ENCODE measurements around the gene MEP1B. TPM values are rescaled to one million over a fixed set of nuclear protein-coding genes. Genes with fewer than 3 reads are reported as not detected.
"Not testable (repeated sequence)": the region's sequence is repeated elsewhere in the genome, so short reads cannot be mapped to it uniquely, and the experiment has no call there.

The MEP1B gene
- total RNA-seq, 1 experiment from 2014 or later = not detected

DNA sequence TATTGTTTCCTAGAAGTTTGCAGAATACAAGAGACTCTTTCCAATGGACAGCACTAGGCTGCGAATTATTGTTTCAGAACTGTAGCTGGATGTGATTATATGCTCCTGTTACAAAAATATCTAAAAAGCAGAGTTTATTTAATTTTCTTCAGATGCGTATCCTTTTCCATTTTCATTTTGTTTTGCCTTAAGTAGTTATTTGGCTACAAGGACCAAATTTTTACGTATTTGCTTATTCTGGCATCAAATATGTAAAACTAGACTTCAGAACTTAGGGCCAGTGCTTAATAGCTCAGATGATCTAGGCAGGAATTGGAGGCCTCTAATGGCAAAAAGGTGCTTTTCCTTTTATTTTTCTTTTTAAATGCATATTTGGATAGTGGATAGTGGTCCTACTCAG, 18.7 kb downstream of the MEP1B start:
- no peak for DNase-seq (ENCODE audit: low read depth)

DNA sequence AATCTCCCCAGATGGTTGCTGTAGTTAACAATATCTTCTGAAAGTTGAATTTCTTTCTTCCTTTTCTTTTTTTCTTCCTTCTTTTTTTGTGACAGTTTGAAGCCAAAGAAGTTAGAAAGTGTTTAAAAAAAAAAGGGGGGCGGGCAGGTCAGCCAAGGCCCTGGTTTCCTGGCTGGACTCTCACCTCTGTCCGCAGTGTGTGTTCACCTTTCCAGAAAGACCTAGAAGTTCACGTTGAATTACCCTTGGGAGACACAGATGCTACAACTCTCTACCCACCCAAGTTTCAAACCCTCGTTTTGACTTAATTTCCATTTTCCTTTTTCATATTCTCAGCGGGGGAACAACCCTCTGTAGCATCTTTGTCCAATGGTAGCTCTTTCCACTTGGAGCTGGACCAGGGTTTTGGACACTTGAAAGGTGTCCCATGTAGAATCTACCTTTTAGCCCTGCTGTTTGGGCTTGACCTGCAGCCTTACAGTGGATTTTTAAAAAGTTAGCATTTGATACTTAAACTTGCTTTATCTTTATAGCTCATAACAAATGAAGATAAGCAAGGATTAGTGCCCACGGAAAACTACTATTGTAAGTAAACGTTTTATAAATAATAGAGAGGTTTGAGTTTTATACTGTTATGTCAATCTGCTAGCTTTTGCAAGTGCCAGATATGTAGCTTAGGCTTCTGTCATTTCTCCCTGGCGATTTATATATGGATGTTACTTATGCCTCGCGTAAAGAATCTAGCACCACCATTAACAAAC, 20.0 kb downstream of the MEP1B start:
- no peak for DNase-seq (ENCODE audit: low read depth)

DNA sequence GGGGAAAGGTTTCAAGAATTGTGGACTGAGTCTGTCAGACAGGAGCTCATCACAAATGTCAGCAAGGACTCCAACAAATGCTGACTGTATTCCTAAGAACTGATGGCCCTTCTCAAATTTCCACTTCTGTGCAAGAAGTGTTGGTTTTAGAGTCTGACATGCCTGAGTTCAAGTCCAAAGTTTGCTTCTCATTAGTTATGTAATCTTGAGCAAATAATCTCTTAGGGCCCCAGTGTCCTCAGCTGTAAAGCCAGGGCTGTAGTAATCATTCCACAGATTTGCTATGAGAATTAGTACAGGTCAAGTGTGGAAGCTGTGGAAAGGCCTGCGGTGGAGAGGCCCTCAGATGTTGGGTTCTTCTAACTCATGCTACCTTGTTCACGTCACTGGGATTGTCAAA, 23.9 kb downstream of the MEP1B start:
- DNase-seq (ENCODE audit: low read depth) = no peak

DNA sequence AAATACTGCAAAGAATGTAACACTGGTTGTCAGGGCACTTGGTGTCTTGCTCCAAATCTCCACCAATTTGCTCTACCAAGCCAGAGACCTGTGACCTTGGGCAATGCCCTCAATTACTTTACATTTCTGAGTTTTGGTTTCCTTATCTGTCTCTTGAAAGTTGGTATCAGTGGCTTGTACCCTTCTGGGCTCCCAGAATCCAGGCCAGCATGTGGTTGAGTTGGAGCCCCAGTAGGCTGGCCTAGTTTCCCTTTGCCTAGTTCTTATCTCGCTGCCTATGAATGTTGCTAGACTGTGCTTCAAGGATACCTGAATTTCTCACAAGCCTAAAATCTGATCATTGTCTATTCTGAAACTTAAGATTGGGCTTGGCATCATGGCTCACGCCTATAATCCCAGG, 26.6 kb downstream of the MEP1B start:
- DNase-seq (ENCODE audit: low read depth) = no peak

DNA sequence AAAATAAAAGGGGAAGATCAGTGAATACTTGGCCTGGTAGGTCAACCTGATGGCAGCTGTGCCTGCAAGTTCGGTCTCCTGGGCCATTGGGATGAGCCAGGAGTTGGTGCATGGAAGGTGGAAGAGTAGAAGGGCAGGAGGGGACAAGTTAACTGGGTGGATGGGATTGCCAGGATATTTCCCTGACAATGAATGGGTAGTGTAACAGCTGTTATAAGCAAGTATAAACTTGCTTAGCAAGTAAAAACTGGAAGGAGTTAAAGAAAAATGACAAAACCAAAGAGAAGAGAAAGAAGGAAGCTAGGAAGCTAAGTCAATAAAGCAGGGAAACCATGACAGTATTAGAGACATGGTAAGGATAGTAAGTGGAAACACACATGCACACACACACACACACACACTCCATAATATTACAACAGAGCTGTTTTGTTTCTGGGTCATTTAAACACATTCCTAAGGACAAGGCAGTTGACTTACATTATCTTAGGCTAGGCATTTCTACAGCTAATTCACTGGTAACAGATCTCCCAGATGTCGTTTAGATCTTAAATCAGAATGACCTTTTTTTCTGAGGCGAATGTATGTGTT, 29.7 kb downstream of the MEP1B start:
- no peak for DNase-seq (ENCODE audit: low read depth)

DNA sequence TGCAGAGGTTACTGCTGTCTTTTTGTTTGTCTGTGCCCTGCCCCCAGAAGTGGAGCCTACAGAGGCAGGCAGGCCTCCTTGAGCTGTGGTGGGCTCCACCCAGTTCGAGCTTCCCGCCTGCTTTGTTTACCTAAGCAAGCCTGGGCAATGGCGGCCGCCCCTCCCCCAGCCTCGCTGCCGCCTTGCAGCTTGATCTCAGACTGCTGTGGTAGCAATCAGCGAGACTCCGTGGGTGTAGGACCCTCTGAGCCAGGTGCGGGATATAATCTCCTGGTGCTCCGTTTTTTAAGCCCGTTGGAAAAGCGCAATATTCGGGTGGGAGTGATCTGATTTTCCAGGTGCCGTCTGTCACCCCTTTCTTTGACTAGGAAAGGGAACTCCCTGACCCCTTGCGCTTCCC, 43.5 kb downstream of the MEP1B start:
- DNase-seq (ENCODE audit: low read depth) = not testable (repeated sequence)

DNA sequence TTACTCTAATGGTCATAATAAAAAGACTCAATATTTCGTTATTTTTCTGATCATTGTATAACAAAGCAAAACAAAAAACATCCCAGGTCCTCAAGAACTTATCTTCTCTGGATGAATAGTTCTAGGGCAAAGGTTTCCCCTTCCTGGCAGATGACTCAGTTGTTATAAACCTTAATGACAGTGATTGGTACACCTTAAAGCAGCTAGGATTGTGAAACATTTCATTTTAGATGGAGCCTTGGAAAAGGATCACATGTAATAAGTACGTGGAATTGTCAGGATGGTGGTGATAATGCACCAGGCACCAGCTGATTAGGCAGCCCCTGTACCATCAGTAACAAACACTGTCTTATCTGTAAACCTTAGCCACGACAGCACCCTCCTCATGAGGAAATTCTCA, 47.2 kb downstream of the MEP1B start:
- no peak for DNase-seq (ENCODE audit: low read depth)

DNA sequence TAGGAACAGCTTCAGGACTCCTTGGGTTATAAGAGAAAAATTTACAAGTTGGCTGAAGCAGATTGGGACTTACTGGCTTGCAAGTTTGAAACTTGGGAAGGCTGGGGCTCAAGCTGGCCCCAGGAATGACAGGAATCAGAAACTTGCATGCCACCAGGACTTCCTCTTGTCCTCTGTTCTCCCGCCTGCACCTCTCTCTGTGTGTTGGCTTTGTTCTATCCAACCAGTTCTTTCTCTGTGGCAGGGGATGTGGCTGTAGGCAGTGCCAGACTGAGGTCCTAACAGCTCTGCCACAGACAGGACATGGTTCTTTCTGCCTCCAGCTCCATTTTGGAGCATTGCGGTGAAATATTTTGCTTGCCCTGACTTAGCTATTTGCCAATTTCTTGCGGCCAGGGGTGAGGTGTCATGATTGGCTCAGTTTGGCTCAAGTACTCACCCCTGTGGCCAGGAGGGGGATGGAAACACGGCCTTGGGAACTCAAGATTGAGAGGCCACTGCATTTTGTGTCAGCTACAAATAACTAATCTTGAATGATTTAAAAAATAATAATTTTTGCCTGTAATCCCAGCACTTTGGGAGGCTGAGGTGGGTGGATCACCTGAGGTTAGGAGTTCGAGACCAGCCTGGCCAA, 48.9 kb downstream of the MEP1B start:
- DNase-seq (ENCODE audit: low read depth) = no peak

DNA sequence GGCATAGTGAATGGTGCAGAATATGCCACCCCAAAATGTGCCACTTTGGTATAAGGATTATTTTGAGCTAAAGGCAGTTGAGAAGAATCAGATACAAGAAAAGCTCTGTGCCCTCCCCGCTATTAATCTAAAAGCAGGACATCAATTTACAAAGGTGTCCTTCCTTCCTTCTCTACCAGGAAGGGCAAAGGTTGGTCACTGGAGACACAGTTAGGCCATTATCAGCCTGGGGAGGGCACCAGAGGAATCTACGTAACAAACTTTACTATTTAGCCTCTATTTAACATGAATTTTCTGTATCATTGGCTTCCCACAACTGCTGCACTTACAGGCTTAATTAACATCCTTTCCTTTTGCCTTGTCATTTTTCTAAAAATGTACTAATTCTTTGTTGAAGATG, 52.6 kb downstream of the MEP1B start:
- DNase-seq (ENCODE audit: low read depth) = no peak

DNA sequence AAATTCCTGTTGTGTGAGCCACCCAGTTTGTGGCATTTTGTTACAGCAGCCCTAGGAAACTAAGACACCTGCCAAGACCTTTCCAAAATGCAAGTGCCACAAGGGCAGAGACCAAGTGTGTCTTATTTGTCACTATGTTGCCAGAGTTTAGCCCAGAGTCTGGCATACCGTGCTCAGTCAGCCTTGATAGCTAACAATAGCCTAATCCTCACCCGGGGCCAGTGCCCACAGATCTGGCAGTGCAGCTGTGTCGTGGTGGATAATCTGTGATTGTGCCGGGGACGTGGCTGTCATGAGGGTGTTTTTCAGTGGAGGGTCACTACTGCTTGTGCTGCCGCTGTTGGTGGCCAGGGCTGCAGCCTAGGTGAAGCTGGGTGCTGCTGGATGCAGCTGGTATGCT, 53.5 kb downstream of the MEP1B start:
- no peak for DNase-seq (ENCODE audit: low read depth)

DNA sequence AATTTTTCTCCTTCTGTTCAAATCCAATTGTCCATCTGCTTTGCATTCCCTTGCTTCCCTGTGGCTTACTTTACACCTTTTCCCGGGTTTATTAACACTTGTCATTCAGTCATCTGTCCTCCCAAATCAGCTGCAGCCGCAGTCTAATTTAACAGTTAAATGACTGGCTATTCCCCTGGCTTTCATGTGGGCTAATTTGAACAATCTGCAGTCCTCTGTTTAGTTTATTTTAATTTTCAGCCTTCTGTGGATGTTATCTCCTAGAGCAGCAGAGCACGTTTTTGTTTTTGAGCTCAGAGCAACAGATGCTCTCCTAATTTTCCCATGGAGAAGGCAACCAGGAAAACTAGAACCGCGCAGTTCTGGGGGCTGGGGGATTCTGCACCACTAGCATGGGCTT, 55.0 kb downstream of the MEP1B start:
- DNase-seq (ENCODE audit: low read depth) = no peak

DNA sequence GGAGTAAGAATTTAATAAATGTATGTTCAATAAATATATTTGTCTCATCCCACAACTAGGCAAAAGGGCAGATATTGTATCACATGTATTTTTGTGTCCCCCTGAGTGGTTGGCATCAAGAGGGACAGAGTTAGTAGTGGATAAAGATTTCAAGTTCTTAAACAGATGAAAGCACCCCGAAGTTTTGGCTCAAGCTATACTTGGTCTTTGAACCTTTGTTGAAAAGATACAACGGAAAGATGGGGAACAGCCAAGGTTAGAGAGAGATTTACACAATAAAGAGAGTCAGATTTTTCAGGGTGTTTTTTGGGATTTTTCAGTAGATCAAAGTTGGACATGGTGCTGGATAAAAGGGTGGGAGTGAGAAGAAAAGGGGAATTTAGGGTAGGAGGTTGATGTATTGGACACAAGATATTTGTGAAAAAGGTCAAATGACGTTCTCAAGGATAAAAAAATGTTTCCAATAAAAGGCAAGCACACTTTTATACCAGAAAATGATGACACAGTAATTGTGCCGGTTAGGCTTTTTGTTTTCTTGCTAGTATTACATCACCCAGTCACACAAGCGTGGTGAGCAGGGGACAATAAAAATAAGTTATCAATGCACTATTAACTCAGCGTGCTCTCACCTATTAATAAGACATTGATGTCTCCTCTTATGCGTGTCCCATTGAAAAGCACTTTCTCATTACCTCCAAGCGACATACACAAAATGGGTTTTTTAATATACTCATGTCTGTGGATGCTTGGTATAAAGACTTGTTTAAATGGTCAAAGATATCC, 59.5 kb downstream of the MEP1B start:
- DNase-seq (ENCODE audit: low read depth) = no peak

DNA sequence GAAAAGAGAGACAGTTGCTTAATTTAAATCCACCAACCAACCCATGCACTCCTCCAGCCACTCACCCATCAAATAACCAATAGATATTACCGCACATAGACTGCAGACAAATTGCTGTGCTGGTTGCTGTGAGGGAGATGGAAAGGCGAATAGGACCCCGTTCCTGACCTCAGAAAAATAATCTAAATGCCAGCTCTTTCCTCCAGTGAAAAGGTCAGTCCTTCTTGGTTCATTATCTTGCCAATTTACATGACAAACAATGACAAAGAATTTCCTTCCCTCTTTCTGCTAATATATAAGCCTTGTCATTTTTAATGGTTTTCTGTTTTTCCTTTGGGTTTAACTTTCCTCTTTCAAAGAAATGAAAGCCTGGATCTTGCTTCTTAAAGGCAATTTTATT, 61.6 kb downstream of the MEP1B start:
- DNase-seq (ENCODE audit: low read depth) = no peak

DNA sequence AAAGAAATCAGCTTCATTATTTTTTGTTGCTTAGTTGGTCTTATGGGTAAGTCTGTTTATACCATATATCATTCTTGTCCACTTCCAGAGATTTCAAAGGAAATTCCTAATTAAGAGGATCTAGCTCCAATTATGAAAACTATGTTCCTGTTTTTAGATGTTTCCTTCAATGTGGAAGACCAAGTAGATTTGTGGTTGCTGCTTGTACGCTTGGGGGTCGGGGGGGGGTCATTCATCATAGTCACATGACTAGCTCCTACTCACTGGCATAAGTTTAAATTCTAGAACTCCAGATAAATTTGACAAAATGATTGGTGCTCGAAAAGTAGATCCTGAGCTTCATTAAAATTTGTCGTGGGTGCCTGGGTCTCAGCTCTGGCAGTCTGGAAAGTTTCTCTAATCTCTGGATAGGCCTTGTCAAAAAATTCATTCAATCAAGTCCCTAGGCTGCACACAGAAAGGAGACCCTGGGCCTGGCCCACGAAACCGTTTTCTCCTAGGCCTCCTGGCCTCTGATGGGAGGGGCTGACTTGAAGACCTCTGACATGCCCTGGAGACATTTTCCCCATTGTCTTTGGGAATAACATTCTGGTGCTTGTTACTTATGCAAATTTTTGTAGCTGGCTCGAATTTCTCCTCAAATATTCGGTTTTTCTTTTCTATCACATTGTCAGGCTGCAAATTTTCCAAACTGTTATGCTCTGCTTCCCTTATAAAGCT, 62.5 kb downstream of the MEP1B start:
- no peak for DNase-seq (ENCODE audit: low read depth)

DNA sequence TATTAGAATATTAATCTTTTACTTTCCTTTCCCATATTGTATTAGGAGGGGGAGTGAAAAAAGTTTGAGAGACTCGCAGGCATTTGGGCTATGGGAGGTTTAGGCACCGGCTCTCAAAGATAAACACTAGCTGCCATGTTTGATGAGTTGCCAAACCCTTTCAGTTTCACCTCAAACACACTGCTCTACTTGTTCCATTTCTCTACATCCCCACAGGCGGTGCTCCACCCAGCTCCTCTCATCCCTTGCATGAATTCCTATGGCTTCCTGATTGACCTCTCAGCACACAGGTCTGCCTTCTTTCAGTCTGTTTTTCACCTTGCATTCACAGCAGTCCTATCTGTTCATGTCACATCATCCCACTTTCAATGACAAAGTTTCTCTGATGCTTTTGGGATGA, 65.7 kb downstream of the MEP1B start:
- DNase-seq (ENCODE audit: low read depth) = no peak

DNA sequence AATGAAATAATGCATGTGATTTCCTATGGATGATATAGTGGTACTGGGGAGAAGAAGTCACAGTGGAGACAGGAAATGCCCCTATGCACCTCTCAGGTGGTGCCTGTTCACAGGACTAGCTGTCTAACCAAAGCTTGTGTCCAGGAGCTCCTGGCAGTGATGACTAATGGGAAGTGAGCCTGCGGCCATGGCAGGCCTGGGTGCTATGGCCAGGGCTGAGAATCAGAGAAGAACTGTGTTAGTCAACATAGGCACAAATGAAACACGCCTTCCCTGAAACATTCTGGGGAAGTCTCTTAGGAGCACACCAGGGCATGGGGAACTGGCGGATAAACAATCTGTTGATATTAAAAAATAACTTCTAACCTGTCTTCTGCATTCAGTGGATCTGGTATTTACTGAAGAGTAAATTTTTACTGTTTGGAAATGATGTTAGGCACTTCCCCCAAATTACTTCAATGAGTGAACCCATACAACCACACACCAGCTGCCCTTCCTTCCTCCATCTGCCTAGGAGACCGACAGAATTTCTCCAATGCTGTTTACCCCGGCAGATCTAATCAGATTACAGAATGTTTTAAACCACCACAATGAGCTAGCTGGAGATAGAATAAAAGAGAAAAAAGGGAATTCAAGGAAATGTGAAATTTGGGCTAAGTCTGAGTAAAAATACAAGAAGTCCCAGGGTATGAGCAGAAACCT, 67.4 kb downstream of the MEP1B start:
- DNase-seq (ENCODE audit: low read depth) = no peak

DNA sequence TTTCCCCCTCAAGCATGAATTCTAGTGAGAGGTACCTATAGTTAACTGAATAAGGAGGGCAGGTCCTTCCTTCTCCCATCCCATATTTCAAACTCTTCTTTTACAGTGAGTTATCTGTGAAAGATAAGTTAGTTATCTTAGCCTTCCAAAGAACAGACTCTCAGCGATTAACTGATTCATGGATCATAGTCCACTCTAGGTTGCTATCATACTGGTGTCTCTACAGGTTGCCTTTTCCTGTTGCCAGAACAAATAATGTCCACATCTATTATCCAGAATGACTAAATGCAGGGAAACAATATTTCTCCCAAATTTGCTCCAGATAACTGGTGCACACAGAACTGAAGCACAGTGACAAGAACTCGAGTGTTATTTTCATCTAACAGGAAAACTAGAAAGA, 68.3 kb downstream of the MEP1B start:
- no peak for DNase-seq (ENCODE audit: low read depth)

DNA sequence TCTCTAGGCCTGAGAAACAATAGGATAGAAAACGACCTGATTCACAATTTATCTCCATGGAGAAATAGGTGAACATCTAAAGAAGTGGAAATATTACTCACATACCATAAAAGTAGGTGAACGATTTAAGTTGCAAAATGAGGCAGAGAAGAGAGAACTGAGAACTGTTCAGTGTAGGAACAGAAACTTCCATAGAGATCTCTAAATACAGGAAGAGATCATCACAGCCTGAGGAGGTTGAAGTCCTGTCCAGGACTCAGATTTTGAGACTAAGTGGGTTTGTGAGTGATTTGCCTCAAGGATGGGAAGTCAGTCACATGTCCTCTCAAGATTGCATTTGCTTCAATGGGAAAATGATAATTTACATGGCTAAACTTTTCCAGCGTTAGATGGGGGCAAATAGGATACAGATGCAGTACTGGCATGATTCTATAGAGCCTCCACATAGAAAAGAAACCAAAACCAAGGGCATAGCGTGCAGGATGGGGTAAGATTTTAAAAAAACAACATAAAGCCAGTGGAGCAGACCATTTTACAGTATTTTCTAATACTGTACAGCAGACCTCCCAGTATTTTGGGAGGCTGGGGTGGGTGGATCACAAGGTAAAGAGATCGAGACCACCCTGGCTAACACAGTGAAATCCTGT, 68.8 kb downstream of the MEP1B start:
- DNase-seq (ENCODE audit: low read depth) = no peak

DNA sequence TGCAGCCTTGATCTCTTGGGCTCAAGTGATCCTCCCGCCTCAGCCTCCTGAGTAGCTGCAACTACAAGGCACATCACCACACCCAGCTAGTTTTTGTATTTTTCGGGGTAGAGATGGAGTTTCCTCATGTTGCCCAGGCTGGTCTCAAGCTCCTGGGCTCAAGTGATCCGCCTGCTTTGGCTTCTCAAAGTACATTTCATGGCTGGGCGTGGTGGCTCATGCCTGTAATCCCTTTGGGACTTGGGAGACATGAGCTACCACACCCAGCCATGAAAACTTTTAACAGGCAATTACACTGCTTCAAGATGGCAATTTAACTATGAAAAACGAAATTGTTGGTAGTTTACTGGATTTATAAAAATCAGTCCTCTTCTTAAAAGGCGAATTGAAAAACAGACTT, 69.7 kb downstream of the MEP1B start:
- DNase-seq (ENCODE audit: low read depth) = no peak

DNA sequence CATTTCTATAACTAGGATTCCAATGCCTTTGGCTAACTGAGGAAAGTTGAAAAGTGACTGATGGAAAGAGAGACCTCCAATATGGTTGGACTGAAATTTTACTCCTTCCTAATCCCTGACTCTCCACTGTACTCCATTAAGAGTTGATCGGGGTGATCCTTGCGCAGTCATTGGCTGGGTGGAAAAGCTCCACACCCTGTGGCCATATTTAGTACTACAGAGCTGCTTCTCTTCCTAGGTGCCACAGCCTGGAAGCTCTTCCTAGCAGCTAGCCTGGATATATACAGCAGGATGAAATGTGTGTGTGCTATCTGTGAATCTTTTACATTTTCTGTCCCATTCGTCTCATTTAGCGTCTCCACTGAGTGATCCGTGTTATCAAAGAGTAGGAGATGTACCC, 71.2 kb downstream of the MEP1B start:
- DNase-seq (ENCODE audit: low read depth) = no peak

DNA sequence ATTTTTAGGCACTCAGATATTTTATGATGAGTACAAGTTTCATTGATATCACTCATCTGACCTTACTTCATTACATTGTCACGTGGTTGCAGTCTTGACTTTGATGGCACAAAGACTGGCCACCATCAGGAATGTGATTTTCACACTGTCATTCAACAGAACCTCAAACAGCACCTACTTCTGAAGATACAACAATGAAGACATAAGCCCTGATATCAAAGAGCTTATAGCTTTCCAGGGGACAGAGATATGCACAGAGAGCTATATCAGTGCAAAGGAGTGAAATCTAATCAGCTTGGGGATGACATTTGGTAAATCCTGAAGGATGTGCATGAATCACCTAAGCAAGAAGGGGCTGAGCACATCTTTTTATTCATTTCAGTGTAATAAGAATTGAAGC, 72.3 kb downstream of the MEP1B start:
- DNase-seq (ENCODE audit: low read depth) = no peak

All from LHCN-M2 (cell line).